RKO (cell line): ENCODE results near the gene GNAT1.
A peak's percentile ranks its signal among the peaks of the same experiment; 100 is the strongest.

Experiments used
- DNase-seq: peaks from one replicate; pipeline ENCODE4 v3.0.0-alpha.2; 2016; ENCODE audit warnings: low spot score

The GNAT1 gene

GRCh38 chr3:50190936-50191660 is at the start of gene GNAT1:
Gene GNAT1 (plus strand): TSS chr3:50191610. CDS start chr3:50191726, 116 bp downstream.
- DNase-seq = no peak

DNA sequence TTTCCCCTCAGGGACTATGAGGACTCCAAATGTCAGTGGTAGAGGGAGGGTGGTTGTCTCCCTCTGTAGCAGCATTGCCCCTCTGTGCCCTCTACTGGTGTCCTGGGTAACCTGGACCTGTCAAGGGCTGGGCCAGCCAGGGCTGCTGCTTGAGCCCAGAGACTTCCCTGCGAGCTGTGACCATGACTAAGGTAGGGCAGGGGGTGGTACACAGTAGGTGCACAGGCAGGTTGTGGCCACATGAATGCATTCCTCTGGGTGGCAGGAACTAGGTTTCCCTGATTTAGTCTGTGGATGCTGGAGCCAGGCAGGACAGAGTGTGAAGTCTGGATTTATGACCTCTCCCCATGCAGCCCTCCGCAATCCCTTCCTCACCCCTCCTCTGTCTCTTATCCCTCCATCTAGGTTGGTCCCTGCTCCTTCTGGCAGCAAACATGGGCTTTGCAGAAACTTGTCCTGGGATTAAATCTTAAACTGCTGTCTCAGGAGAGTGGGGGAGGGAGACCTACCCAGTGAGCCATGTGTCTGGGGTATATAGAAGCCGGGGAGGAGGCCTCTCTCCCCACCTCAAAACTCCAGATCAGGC is 45.0 kb upstream of the GNAT1 start:
- no peak for DNase-seq

DNA sequence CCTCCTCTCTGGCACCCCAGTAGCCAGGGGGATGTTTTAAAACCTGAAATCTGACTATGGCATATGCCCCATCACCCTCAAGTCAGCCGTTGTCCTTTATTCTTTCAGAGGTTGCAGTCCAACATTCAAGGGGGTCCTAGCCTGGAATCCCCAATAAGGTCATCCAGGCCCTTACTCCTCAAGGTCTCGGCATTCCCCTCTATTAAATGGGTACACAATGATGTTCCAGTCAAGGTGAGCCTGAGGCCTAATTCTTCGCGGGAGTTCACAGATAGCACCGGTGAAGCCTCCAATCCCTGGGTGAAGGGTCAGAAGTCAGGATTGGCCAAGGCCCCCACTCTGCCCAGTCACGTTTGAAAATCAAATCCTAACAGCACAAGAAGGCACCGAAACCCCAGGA is 44.4 kb upstream of the GNAT1 start:
- no peak for DNase-seq

- no peak for DNase-seq
These were observed 44.0 kb upstream of the GNAT1 start for GRCh38 chr3:50147447-50147846.

DNA sequence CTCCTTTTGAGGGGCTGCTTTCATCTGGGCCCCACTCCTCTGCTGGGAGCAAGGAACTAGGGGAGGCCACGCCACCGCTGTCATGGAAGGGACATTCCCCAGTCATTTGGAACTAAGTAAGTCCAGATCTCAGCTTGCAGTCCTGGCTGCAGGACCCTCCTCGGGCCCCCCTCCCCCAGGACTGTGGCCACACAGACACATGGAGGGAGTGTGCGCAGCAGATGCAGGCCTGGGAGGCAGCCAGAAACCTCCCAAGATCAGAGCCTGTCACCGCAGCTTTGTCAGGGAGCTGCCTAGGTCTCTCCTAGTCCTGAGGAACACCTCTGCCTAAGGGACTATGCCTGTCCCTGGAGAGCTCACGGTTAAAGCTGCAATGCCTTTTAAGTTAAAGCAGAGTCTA is 43.5 kb upstream of the GNAT1 start:
- DNase-seq = no peak

GRCh38 chr3:50150404-50150750 is 41.0 kb upstream of the GNAT1 start:
- no peak for DNase-seq

DNA sequence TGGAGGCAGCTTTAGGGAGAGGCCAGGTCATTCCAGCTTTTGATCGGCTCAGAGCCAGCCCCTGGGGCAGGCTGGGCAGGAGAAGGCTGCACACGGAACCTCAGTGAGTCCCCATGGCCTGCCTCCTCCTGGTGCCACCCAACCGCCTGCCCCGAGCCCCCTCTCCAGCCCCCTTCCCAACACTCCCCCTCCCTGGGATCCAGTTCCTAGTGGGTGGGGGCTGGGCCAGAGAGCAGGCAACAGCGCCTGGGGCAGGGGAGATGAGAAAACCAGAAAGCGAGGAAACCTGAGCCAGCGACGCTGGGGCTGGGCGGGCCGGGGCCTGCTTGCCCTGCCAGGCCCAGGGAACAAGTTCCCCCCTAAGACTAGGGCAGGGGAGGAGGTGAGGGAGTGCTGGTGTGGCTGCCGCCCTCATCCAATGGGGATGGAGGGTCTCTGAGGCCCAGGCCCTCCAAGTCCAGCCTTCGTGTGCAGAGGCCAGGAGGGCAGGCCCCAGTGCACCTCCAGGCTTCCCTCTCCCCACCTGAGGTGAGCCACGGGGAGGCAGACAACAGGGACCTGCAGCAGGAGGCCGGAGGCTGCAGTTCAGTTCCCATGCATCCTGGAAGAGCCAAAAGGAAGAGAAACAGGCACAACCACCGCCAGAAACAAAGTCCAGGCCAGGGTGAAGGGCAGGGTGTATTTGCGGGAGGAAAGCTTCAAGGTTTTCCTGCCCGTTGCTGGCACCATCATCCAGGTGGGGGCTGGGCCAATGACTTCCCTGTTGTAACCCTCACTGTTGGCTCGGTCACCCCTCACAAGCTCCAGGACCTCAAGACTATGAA is 40.3 kb upstream of the GNAT1 start:
- DNase-seq = no peak

DNA sequence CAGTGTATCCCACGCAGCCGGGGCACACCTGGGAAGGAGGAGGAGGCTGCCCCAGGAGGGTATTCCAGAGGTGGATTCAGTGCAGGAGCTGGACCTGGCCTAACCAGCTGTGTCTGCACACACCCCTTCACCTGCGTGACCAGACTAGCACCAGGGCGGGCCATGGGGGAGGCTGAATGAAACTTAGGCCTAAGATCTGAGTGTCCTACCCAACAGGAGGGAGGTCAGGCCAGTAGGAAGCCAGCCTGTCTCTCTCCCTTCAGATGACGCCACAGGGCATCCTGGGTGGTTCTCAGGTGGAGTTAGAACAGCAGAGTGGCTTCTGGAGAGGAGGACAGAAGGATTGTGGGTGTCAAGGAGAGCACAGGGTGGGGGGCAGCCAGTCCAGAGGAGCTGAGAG is 39.7 kb upstream of the GNAT1 start:
- no peak for DNase-seq

DNA sequence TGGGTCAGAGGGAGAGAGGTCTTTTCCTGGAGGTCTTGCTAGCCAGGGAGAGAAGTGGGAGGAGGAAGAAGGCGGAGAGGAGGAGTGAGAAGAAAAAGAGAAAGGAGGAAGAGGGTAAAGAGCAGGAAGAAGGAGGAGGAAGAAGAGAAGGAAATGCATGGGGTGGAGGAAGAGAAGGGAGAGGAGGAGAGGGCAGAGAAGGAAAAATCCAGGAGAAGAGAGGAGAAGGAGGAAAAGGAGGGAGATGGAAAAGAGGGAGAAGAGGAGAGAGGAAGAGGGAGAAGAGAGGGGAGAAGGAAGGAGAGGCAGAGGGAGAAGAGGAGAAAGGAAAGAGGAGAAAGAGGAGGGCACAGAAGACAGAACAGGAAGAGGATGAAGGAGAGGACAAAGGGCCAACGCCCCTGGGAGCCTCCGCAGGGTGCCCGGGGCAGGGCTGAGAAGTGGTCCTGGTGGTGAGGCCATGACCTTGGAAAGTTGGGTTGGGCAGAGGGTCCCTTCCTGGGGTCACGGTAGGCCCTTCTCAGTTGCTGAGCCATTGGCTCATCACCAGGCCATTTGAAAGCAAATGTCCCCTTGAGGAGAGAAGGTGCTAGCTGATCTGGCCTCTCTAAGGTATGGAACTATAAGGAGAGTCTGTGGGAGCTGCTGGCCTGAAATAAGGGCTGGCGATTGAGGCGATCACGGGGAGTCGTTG is 37.5 kb upstream of the GNAT1 start:
- DNase-seq = no peak

DNA sequence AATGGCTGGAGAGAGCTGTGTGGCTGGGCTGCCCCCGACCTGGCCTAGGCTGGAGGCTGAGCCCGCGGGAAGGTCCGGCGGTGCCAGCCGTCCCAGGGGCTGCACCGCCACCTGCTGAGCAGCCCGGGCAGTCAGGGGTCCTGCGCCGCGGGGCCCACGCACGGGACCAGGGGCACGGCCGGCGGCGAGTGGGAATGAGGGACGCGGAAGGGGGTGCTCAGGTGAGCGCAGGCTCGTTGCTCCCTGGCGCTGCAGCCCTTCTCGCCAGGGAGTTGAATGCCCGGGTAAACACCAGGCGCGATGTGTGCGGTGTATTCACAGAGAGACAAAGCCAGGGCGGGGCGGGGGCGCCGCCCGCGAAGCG is 37.0 kb upstream of the GNAT1 start:
- no peak for DNase-seq

GRCh38 chr3:50154840-50155490 is 36.4 kb upstream of the GNAT1 start, which contains the start of gene SEMA3F:
Gene SEMA3F (plus strand): TSS chr3:50155324. CDS start chr3:50159623, 4,299 bp downstream.
- peak; percentile 74 for DNase-seq

GRCh38 chr3:50155491-50155878 is 35.9 kb upstream of the GNAT1 start:
- no peak for DNase-seq

DNA sequence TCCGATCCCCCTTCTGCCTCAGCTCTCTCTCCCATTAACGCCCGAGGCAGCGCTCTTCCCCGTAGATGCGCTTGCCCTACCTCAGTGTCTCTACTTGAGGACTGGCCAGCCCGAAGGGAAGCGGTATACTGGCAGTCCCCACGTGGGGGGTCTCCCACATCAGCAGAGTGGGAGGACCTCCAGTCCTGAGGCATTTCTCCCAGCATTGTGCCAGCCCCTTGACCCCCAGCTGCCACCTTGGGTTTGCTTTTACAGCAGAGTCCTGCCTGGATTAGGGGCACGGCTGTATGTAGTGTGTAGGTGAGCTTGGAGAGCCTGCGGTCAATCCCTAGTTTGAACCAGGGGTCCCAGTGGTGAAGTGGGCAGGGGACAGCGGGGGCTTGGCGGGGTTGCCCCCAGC is 35.5 kb upstream of the GNAT1 start:
- no peak for DNase-seq

DNA sequence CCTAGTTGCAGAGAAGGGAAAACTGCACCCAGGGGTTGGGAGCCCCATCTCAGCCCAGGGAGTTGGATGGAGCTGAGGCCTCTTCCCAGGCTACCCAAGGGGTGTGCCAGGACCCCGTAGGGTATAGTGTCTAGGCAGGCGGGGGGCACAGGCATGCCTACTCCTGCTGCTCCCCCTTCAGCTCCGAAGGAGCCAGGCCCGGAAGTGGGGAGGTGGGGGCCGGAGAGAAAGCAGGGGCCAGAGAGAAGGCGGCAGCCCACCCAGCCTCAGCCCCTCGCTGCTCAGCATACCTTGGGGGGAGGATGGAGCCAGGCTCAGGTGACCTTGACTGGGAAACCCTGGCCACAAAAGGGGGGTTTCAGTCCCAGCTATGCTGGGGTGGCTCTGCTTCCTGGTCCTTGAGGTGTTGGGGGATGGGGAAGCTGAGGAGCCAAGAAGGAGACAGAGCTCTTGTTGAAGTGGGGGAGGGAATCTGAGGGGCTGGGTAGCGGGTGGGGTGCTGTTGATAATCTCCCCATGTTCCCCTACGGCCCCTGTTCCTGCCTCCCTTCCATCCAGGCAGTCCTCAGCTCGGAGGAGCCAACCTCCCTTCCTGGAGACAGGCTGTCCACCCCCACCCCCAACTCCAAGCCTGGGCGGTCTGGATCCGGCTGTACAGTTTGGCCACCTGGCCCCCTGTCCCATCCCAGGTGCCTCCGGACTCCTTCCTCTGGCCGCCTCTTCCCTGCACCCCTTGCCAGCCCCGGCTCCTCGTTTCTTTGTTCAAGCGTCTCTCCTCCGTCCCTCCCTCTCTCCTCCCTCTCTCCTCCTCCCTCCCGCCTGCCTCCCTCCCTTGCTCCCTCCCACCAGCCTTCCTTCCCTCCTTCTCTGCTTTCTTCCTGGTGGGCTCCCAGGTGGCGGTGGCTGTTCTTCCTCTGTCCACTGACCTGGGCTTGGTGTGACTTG is 34.6 kb upstream of the GNAT1 start:
- no peak for DNase-seq

- DNase-seq = no peak
These were observed 33.4 kb upstream of the GNAT1 start for GRCh38 chr3:50157827-50158529.

DNA sequence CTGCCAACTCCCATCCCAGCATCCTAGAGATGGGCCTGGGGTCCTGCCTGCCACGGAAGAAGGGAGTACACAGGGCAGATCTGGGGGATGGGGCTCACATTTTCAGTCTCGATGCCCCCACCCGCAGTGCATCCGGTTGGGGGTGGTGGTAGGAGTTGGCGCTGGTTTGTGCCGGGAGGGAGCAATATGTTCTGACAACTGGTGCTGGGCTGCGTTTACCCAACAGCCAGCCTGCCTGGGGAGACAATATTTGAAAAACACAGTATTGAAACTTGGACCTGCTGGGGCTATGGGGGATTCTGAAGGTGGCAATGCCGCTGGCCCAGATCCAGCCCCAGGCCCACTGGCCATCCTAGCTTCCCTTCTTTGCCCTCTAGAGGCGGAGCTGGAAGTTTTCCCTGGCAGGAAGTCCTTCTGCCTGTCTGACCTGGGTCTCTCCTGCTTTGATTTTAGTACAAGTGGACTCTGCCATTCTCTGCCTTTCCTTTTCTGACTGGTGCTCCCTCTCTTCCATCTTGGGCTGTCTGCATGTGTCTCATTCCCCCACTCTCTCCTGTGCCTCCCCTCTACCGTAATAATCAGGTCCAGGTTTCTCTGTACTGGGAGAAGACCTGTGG is 32.8 kb upstream of the GNAT1 start:
- DNase-seq = no peak

GRCh38 chr3:50160561-50160983 is 30.8 kb upstream of the GNAT1 start:
- no peak for DNase-seq

GRCh38 chr3:50161320-50161719 is 30.1 kb upstream of the GNAT1 start:
- no peak for DNase-seq

GRCh38 chr3:50162034-50162883 is 29.2 kb upstream of the GNAT1 start:
- no peak for DNase-seq
